NCI-H128 (cell line): Measurements from ENCODE around the gene ERC2.

Experiments
- DNase-seq: peaks from one replicate; lab custom pipeline; 2025; ENCODE audit not compliant: unreplicated experiment; lab: John Stamatoyannopoulos, UW

The ERC2 gene

DNA sequence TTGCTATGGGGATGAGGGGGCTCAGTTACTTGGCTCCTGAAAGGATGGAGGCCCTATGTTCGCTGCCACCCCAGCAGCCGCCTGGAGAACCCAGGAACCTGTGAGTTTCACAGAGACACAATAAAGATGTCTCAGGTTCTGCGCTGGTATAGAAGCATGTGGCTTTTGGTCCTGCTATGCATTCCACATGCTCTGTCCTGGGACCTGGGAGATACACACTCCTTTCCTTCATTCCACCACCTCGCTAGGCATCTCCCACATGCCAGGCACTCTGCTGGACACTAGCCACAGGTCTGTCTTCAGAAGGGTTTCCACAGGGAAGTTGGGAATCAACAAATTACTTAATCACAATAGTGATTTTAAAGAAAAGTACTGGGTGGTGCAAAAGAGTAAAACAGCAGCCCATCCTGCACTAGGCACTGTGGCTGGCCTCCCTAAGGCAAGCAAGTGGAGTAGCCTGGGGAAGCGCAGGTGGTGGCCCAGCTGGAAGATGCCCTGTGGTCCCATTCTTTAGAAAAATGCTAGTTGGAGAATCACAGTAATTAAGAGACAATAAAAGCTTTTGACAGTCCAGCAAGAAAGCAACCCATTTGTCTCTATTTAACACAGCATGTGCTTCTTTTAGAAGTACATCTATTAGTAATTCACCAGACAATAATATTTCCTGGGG, 572.2 kb downstream of the ERC2 start:
- DNase-seq: no peak

DNA sequence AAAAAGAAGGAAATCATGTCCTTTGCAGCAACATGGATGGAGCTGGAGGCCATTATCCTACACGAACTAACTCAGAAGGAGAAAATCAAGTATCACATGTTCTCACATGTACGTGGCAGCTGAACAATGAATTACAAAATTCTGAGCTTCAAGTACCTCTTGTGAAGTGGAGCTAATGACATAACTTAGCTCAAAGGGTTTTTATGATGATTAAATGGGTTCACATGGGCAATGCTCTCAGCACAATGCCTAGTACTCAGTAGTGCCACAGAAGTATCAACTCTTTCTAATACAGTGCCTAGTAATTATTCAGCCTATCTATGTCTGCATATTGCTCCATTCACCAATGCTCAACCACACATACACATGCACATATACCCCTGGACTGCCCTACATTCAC, 573.7 kb downstream of the ERC2 start:
- no peak for DNase-seq

DNA sequence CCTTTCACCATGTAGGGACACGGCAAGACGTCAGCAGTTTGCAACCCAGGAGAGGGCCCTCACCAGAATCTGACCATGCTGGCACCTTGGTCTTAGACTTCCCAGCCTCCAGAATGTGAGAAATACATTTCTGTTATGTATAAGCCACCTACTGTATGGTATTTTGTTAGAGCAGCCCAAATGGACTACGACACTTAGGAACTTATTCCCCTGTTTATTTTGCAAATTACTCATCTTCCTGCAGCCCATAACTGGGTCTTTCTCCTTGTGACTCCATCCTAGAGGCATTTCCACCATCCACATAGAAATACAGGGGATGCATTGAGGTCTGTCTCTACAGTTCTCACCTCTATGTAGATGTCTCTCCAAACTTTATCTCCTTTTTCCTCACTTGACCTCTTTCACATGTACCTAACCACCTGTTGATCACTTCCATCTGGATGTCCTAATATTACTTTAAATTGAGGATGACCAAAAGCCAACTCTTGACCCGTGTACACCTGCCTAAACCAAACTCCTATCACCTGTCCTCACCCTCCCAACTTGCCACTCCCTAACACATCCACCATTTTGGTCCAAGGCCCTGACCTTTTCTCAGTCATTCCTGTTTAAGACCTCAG, 575.1 kb downstream of the ERC2 start:
- no peak for DNase-seq

DNA sequence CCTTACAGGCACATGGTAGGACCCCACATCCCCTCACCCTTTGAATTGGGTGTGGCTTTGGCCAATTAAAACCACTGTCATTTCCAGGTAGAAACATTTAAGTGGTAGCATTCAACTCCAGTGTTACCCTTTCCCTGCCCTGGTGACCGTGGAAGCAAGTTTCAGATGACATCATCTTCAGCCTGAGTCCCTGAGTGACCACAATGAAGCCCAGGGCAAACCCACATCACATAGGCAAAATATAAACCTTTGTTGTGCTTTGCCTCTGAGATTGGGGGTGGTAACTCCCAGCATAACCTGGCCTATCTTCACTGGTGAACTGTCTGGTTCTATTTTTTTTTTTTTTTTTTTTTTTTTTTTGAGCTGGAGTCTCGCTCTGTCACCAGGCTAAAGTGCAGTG, 577.2 kb downstream of the ERC2 start:
- DNase-seq: no peak

DNA sequence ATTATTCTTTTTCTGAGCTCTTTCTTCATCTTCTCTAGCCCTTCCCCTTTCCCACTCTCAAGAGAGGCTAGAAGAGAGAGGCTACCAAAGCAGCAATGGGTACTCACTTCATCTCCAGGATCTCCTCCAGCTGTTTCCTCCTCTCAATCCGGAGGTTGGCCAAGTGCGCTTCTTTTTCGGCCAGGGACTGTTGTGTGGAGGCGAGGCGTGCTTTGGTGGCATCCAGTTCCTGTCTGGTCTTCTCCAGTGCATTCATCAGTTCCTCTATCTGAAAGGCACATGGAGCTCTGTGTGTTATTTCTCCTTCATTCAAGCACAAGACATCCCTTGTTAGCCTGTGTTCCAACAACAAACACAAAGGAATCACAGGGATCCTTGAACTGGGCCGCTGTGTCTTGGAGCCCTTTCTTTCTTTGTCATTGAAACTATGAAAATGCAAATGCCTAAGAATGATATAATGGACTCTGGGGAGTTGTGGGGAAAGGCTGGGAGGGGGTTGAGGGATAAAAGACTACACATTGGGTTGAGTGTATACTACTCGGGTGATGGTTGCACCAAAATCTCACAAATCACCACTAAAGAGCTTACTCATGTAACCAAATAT, 579.9 kb downstream of the ERC2 start:
- DNase-seq: no peak

DNA sequence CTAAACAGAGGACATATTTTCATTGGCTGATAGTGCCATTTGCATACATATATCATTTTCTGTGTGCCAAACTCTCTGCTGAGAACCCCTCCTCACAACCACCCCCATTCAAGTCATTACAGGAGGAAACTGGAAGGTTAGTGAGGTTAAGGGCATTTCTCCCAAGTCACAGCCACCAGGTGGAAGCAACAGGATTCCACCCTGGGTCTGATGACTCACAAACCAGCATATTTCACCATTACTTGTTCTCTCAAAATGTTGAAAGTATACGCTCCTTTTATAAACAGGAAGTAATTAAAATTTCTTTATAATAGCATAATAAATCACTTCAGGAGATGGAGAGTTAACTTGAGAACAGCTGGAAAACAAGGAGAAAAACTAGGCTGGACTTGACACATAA, 582.5 kb downstream of the ERC2 start:
- DNase-seq: no peak

DNA sequence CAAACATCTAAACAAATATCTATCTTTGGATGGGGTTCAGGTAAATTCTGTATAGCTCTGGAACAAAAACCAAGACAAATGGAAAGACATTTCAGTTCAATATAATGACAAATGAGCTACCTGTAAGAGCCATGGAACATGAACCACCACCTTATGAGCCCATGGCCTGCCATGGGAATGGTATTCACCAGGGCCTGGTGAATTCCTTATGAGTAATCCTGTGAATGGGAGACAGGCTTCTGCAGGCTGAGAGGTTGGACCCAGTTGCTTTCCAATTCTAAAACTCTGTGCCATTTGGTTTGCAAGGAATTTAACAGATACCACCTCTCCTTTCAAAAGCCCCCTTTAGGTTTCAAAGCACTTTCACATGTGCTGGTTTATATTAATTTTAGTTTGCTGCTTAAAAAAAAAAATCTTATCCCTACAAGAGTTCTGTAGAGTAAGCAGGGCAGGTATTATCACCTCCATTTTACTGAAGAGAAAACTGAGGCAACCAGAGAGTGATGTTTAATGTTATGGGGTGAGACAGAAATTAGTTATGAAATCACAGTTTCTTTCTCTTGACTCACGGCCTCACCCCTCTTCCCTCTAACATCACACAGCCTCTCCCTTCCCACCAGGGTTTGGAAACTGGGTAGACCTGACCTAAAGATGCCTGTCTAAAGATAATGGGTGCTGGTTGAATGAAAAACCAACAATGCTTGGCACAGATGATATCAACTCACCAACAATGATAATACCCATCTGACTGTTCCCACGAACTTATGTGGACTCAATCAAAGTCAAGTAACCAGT, 583.6 kb downstream of the ERC2 start:
- DNase-seq: no peak

DNA sequence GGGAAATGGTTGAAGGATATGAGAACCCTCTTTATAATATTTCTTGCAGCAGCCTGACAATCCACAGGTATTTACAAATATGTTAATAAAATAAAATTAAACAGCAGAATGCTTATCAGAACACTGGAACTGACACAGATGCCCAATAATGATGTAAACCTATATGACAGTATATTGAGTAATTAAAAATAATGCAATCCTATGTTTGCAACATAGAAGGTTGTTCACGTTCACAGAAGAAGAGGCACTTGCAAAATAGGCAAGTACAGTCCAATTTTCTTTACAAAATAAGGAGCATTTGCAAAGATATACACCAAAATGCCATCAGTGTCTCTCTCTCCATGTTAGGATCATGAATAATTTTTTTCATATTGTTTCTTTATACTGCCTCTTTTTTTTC, 584.2 kb downstream of the ERC2 start:
- DNase-seq: no peak

DNA sequence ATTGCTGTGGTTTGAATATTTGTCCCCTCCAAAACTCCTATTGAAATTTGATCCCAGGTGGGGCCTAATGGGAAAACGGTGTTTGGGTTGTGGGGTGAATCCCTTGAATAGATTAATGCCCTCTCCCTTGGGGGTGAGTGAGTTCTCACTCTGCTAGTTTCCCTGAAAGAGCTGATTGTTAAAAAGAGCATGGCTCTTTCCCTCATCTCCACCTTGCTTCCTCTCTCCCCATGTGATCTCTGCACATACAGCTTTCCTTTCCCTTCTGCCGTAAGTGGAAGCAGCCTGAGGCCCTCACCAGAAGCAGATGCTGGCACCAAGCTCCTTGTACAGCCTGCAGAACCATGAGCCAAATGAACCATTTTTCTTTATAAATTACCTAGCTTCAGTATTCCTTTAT, 586.3 kb downstream of the ERC2 start:
- DNase-seq: no peak

DNA sequence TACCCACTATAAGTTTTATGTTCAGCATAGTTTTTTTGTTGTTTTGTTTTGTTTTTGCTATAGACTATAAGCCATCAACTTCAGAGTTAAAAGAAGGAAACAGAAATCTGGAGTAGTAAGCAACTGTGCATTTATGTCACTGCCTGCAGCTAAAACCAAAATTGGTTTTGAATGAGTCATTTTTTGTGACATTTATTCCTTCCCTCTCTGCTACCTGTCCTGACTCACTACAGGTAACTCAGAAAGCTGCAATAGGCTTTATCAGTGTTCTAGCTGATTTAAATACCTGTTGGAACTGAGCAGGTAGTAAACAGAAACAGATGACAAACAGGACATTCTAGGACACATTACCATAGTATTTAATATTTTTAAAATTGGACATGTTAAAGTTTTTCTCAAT, 587.9 kb downstream of the ERC2 start:
- no peak for DNase-seq

DNA sequence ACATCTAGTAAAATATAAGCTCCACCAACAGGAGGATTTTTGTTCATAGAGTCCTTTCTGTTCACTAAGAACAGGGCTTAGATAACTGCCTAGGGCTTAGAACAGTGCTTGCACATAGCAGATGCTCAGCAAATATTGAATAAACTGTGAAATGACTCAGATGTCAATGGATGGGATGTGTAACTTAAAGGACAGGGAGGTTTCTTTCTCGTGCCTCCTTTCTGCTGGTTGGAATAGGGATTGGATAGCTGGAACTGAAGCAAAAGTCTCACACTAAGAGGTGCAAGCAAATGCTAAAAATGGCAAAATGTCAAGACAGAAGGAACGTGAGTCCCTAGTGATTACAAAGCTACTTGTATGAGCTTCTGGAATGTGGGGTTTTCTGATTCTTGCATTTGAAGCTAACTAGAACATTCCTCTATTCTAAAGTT, 588.4 kb downstream of the ERC2 start:
- DNase-seq: no peak

DNA sequence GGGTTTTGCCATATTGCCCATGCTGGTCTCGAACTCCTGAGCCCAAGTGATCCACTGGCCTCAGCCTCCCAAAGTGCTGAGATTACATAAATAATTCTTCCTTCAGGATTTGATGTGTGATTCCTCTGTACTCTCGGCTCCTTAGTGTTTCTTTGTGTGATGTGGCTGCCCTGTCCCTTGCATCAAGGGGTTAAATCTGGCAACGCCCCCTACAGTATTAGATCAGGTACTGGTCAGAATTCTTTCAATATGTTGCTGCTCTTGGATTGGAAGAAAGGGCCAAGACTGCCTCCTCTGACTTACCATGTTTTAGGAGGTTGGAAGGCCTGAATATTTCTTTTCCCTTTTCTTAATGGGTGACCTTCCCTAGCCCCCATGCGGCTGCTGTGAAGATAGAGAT, 590.6 kb downstream of the ERC2 start:
- no peak for DNase-seq

DNA sequence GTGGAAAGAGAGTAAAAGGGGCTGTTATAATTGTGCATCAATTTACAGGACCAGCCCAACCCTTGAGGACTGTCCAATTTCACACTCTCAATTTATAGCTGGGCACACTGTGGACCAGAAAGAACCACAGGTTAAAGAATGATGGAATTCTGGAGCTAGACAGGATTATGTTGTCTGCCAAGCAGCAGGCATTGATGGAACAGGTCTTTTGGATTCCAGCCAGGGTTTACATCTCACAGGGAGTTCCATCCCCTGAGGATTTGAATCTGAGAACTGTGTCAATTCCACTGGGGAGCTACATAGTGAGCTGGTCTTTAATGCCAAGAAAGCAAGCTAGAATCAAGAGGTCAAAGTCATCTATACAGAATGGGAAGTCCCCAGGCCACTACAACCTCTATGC, 591.7 kb downstream of the ERC2 start:
- no peak for DNase-seq

DNA sequence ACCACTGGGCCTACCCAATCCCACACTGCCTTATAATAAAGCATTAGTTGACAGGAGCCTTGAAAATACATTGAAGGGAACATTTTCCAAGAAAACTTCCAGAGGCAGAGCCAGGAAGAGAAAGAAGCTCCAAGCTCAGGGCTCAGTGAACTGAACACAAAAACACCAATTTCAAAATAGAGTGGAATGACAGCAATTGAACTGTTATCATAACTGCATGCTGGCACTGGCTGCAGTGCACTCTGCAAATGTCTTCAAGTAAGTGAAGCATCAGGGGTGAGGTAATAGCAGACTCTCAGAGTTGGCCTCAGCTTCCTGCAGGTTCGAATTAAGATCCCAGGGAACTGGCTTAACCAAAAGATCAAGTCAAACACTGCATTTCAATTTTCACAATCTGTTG, 593.2 kb downstream of the ERC2 start:
- DNase-seq: no peak

DNA sequence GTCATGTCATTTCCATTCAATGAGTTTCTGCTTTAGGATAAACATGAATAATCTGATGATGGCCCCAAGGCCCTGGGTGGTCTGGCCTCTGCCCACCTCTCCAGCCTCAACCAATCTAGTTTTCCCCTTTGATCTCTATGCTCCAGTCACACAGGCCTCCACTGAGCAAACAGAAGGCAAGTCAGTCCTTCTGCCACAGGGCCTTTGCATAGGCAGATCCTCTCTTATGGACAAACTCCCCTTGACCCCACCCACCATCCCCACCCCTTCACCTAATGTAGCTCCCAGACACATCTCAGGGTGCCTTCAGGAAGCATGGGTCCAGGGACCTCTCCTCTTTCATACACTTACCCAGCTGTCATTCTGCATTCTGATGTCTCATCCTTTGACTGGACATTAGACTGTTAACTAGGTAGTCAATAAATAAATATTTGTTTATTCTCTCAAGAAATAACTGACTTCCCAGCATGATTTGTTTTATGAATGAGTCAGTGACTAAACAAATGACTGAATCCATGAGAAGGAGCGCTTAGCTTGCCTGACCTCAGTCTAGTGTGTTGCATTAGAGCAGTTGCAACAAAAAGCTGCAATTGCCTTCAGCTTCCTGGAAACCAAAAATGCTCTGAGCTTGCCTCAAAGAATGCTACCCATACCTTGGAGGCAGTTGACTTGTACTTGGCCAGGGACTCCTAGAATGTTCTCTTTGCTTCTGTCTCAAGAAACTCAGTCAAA, 594.6 kb downstream of the ERC2 start:
- DNase-seq: no peak

DNA sequence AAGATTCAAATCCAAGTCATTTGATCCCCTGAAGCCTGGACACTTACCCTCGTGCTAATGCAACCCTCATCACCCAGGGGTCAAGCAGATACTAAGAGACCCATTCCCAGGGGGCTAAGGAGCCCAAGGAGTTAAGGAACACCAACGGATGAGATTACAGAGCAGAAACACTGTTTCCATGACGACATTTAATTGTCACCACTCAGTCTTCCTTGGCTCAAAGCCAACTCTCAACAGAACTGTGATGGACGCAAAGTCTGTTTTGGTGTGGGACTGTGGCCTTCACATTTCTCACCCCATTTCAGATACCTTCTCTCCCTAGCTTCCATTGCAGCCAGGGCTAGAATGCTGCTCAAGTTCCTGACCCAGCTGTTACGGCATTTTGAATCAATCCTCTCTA, 597.7 kb downstream of the ERC2 start:
- no peak for DNase-seq

DNA sequence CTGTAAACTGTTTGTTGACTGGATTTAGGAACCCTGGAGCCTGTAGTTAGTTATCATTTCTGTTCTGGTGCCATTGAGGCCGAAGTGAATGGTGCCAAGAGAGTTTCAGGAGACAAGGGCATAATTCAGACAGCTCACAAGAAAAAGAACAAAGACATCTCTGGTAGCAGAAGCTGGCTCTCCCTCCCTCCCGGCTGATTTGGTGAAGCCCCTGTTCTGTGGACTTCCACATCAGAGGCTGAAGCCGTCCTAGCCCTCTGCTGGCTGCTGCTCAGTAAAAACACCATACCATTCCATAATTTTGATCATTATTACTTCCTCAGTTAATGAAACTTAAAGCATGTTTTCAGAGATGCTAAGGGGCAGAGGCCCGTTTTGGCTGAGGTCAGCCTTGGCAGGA, 599.9 kb downstream of the ERC2 start:
- DNase-seq: no peak

DNA sequence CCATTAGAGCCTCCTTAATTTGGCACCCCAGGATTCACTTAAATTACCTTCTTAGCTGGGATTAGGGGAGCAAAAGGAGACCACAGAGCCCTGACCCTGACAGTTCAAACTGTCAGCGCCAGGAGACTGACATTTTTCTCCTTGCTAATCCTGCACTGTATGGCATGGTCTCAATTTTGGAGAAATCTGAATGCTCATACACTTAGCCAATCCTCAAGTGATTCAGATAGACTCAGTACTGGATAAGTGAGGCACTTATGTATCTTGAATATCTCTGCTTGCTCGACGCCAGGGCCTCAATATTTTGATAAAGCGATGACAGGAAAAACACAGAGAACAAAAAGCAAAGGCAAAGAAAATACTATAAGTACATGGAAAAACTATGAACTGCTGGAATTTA, 605.2 kb downstream of the ERC2 start:
- no peak for DNase-seq

DNA sequence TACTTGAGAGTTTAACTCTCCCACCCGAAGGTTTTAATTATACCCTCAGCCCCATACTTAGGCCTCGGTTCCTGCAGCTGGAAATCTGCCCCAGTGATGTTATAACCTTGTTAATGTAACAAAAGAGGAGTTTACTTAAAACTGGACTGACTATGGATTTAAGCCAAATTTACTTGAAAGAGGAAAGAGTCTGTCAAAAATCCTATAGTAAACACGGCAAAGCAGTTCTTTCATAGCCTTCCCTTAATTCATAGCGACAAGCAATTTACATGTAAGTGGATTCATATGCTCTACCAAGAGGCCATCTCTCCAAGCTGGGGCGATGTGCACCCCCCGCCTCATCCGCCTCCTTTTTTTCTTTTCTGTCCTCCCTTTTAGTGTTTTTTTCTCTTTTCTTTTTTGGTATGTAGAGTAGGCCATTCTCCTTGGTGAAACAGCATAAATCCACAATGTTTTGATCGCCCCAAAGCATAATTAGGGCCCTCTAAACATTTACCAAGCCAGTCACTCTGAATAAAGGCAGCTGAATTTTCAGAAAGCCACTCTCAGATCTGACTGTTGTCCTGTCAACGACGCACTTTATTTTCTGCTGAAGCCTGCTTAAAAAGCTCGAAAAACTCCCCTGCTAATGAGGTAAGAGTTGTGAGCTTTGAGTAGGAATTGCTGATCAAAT, 608.1 kb downstream of the ERC2 start:
- no peak for DNase-seq

DNA sequence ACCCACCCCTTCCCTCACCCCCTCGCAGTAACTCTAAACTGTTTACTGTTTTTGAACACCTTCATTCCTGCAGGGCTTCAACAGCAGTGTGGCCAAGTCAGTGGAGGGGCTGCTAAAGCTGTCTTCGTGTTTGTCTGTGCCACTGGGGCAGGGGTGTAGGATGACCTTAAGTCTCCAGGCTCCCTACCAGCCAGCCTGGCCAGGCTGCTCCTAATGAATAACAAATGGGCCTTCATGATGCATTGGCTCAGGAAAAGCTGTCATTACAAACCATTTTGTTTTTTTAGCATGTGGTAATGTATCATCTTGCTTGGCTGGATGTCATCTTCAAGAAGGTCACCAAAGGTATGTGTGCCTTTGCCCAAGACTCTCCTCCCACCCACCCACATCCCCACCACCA, 609.0 kb downstream of the ERC2 start:
- no peak for DNase-seq

DNA sequence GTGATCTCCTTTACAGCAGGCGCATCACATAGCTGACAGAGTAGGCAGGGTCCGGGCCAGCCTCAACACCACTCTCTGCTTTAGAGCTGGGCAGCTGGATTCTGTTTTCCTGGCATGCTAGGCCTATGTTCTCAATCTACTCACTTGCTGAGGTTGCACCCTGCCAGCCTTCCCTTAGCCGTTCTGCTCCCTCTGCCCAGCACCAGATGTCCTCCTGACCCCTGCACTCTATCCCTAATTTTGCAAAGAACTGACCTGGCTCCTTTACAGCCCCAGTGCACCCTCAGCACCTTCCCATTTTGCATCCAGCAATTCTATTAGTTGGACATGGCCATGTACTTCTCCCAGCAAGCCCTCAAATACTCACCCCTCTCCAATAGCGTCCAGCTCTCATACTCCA, 609.5 kb downstream of the ERC2 start:
- no peak for DNase-seq
